T-helper 17 cell (primary cell): Measurements from ENCODE around the gene DHX34. TPM values are rescaled to one million over a fixed set of nuclear protein-coding genes. Genes with fewer than 3 reads are reported as not detected.
"Not testable (repeated sequence)": the region's sequence is repeated elsewhere in the genome, so short reads cannot be mapped to it uniquely, and the experiment has no call there.

Experiments used
- ATAC-seq: fragments of 150-1000 bp; cut with Tn5 transposase; 2 replicates; pipeline ENCODE4 v1.10.0; 2021; ENCODE audit warnings: mild to moderate bottlenecking, moderate library complexity
- DNase-seq, 3 donors: peaks; one replicate each; pipeline versions ENCODE4 v3.0.0 to v3.0.0-alpha.2; 2020 to 2021
- H3K9me3 ChIP-seq: one replicate; pipeline ENCODE4 v1.7.0; 2013; ENCODE audit warnings: low read length, mild to moderate bottlenecking; ENCODE audit not compliant: control insufficient read depth, poor library complexity, severe bottlenecking
- H3K27ac Mint-ChIP-seq: one replicate; pipeline ENCODE4 v1.8.0; 2022; ENCODE audit warnings: mild to moderate bottlenecking, moderate library complexity, mixed read lengths
- H3K27me3 Mint-ChIP-seq: one replicate; pipeline ENCODE4 v1.8.0; 2022; ENCODE audit warnings: mixed read lengths
- H3K36me3 Mint-ChIP-seq: one replicate; pipeline ENCODE4 v1.8.0; 2022; ENCODE audit warnings: low read depth, mixed read lengths
- H3K4me1 Mint-ChIP-seq: one replicate; pipeline ENCODE4 v1.8.0; 2022; ENCODE audit warnings: mild to moderate bottlenecking, mixed read lengths
- H3K4me3 Mint-ChIP-seq: one replicate; pipeline ENCODE4 v1.8.0; 2022; ENCODE audit warnings: mild to moderate bottlenecking, moderate library complexity, mixed read lengths
- total RNA-seq, 4 donors: library from RNA in 2 of 4; stranded (reverse) in 2 of 4; gene quantifications; one replicate each; pipeline ENCODE4 v1.2.3 and lab custom pipeline; 2022 to 2026

Gene DHX34
- total RNA-seq, 2 donors from 2014 or later, result 9.1 to 11.2 TPM

DNA sequence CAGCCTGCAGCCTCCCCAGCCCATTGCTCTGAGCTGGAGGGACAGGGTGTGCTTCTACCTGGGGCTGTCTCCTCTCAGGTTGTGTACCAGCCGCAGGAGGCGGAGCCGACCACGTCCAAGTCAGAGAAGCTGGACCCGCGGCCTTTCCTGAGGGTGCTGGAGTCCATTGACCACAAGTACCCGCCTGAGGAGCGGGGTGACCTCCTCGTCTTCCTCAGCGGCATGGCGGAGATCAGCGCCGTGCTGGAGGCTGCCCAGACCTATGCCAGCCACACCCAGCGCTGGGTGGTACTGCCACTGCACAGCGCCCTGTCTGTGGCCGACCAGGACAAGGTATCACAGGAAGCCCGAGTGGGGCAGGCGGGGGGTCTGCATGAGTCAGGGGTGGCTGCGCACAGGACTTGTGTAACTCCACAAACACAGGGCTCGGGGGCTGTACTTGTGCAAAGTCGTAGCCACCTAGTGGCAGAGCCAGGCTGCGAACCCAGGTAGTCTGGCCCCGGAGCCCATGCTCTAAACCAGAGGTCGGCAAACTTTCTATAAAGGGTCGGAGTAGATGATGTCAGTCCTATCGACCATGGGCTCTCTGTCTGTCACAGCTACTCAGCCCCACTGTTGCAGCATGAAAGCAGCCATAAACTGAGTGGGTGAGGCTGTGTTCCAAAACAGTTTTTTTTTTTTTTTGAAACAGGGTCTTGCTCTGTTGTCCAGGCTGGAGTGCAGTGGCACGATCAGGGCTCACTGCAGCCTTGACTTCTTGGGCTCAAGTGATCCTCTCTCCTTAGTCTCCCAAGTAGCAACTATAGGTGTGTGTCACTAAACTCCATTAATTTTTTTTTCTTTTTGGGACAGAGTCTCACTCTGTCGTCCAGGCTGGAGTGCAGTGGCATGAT lies 8.9 kb downstream of the DHX34 start:
- ATAC-seq, result no peak

DNA sequence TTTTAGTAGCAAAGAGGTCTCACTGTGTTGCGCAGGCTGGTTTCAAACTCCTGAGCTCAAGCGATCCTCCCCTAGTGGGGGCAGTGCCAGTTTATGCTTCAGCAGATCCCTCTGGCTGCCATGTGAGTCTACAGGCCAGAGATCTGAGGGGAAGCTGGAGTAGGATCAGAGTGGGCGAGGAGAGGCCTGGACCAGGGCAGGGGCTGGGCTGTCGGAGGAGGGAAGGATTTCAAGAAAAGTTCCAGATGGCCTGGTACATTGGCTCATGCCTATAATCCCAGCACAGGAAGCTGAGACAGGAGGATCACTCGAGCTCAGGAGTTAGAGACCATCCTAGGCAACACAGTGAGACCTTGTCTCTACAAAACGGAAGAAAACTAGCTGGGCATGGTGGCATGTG lies 9.8 kb downstream of the DHX34 start:
- ATAC-seq (no peak), DNase-seq (no peak)
- Mint-ChIP-seq H3K27me3 (no peaks in the 10 kb centered on the region), H3K36me3 (peaks cover 2% of the 10 kb centered on the region), H3K4me3 (no peak overlapping the region), H3K4me1 (peaks cover 5% of the 10 kb centered on the region), H3K27ac (peak overlapping the region; percentile 43)
- H3K9me3 ChIP-seq, result no peaks in the 10 kb centered on the region

More for the DNA sequence above, 8.9 kb downstream of the DHX34 start:
- H3K4me3 Mint-ChIP-seq, result no peak overlapping the region
- H3K9me3 ChIP-seq, result no peaks in the 10 kb centered on the region
- H3K36me3 Mint-ChIP-seq, result peaks cover 2% of the 10 kb centered on the region
- H3K27me3 Mint-ChIP-seq, result no peaks in the 10 kb centered on the region
- DNase-seq, result no peak
- peaks cover 5% of the 10 kb centered on the region for H3K4me1 Mint-ChIP-seq
- peak overlapping the region; percentile 43 for H3K27ac Mint-ChIP-seq

DNA sequence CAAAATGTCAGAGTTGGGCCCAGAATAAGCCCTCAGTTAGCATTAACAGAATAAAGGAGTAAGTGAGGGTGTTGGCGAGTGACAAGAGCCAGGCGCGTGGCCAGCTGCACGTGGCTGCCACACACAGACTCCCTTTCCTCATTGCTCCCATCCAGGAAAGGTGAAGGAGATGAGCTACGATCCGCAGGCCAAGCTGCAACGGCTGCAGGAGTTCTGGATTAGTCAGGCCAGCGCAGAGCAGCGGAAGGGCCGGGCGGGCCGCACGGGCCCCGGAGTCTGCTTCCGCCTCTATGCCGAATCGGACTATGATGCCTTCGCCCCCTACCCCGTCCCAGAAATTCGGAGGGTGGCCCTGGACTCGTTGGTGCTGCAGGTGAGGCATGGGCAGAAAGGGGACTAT lies 13.2 kb downstream of the DHX34 start:
- H3K9me3 ChIP-seq, result no peaks in the 10 kb centered on the region
- DNase-seq, result no peak
- H3K27ac Mint-ChIP-seq, result no peak overlapping the region
- ATAC-seq, result no peak
- peaks cover 5% of the 10 kb centered on the region for H3K36me3 Mint-ChIP-seq
- no peaks in the 10 kb centered on the region for H3K27me3 Mint-ChIP-seq
- H3K4me3 Mint-ChIP-seq, result no peak overlapping the region
- H3K4me1 Mint-ChIP-seq, result peaks cover 8% of the 10 kb centered on the region

DNA sequence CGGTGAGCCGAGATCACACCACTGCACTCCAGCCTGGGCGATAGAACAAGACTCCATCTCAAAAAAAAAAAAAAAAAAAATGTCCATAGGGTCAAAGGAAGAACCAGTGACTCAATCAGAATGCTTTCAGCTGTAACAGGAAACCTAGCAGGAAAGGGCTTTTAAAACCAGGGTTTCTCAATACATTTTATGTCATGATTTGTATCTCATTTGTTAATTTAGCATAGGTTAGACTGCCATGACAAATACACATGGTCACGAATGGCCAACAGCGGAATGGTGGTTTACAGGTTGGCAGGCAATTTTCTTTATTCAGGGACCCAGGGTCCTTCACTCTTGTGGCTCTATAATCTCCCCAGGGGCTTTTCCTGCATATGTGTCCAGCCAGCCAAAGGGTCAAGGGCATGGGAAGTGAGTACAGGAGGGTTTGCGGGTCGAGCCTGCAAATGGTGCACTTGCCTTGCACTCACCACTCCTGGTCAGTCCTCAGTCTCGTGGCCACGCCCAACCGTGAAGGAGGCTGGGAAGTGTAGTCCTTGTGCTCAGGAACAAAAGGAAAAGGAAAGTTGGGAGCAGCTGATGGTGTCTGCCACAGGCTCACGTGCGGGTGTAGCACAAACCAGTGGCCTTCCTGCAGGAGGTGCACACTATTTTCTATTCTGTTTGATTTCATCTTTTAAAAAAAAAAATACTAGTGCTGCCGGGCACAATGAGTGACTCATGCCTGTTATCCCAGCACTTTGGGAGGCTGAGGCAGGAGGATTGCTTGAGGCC lies 14.8 kb downstream of the DHX34 start:
- peaks cover 8% of the 10 kb centered on the region for H3K4me1 Mint-ChIP-seq
- peaks cover 5% of the 10 kb centered on the region for H3K36me3 Mint-ChIP-seq
- H3K4me3 Mint-ChIP-seq, result no peak overlapping the region
- DNase-seq (no peak), ATAC-seq (no peak)
- H3K27me3 Mint-ChIP-seq, result no peaks in the 10 kb centered on the region
- no peaks in the 10 kb centered on the region for H3K9me3 ChIP-seq
- H3K27ac Mint-ChIP-seq, result no peak overlapping the region

DNA sequence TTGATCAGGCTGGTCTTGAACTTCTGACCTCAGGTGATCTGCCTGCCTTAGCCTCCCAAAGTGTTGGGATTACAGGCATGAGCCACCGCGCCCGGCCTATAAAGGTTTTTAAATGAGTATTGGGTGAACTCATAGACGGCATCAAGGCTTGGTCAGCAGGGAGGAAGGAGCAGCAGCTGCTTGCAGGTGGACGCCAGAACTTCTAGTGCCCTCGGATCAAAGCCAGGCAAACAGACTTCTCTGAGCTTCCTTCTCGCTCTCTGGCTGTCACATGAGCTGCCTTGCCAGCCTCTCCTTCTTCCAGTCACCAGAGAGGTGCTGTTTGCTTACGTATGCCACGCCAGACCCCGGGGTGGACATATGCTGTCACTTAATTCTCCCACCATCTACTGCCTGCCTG lies 16.3 kb downstream of the DHX34 start:
- not testable (repeated sequence) for H3K36me3 Mint-ChIP-seq

DNA sequence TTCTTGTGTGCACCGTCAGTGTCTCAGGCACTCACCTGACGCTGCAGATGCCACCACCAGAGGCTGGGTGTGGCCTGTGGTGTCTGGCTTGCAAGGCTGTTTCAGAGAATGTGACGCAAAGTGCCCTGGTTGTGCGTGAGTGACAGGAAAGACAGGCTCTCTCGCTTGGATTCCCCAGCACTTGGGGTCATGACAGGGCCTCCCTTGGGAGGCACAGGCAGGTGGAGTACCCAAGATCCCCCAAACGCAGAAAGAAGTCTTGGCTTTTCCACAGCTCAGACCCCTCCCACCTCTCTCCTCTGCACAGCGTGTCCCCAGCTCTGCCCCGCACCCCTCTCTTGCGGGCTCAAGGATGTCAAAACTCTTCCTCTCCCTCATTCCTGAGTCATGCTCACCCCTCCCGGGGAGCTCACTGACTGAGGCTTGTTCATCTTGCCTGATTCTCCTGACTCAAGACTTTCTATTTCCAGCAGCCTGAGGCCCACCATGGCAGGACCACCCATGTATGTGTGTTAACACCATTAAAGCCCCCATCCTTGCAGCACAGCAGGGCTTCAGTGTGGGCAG lies 21.0 kb downstream of the DHX34 start:
- peaks cover 3% of the 10 kb centered on the region for H3K4me1 Mint-ChIP-seq
- ATAC-seq (peak; percentile 55), DNase-seq (no peak)
- H3K27ac Mint-ChIP-seq, result no peak overlapping the region
- H3K9me3 ChIP-seq, result no peaks in the 10 kb centered on the region
- no peak overlapping the region for H3K4me3 Mint-ChIP-seq
- peaks cover 3% of the 10 kb centered on the region for H3K36me3 Mint-ChIP-seq
- H3K27me3 Mint-ChIP-seq, result no peaks in the 10 kb centered on the region

More for the DNA sequence above, 16.3 kb downstream of the DHX34 start:
- not testable (repeated sequence) for H3K4me1 Mint-ChIP-seq, H3K27me3 Mint-ChIP-seq, H3K9me3 ChIP-seq, DNase-seq, ATAC-seq, H3K27ac Mint-ChIP-seq, H3K4me3 Mint-ChIP-seq

DNA sequence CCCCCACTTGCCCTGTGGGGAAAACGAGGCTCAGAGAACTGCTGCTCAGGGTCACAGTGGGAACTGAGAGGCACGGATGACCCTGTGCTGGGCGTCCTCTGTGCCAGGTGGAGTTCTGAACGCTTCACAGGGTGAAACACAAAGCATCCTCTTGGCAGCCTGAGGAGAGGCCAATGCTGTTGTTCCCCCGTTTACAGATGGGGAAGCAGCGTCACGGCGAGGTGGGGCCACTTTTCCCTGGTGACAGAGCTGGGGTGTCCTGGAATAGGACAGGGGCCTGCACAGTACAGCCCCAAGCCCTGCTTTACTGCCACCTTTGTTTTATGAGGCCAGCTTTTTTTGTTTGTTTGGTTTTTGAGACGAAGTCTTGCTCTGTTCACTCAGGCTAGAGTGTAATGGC lies 22.1 kb downstream of the DHX34 start:
- ATAC-seq (no peak), DNase-seq (no peak)
- Mint-ChIP-seq H3K27me3 (no peaks in the 10 kb centered on the region), H3K27ac (no peak overlapping the region), H3K4me1 (peaks cover 3% of the 10 kb centered on the region), H3K4me3 (no peak overlapping the region), H3K36me3 (peaks cover 3% of the 10 kb centered on the region)
- H3K9me3 ChIP-seq, result no peaks in the 10 kb centered on the region

DNA sequence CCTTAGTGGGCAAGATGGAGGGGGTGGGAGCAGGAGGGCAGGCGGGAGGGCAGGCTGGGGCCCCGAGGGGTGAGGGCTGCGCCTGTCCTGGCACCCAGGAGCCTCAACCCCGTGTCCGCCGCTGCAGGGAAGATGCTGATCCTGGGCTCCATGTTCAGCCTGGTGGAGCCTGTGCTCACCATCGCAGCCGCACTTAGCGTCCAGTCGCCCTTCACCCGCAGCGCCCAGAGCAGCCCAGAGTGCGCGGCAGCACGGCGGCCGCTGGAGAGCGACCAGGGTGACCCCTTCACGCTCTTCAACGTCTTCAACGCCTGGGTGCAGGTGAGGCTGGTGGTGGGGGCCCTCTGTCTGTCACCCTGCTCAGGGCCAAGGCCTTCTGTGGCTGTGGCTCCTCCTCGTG lies 23.5 kb downstream of the DHX34 start:
- Mint-ChIP-seq H3K27ac (no peak overlapping the region), H3K36me3 (peaks cover 2% of the 10 kb centered on the region), H3K27me3 (no peaks in the 10 kb centered on the region), H3K4me1 (no peaks in the 10 kb centered on the region), H3K4me3 (no peak overlapping the region)
- no peak for ATAC-seq
- DNase-seq, result no peak
- H3K9me3 ChIP-seq, result no peaks in the 10 kb centered on the region

DNA sequence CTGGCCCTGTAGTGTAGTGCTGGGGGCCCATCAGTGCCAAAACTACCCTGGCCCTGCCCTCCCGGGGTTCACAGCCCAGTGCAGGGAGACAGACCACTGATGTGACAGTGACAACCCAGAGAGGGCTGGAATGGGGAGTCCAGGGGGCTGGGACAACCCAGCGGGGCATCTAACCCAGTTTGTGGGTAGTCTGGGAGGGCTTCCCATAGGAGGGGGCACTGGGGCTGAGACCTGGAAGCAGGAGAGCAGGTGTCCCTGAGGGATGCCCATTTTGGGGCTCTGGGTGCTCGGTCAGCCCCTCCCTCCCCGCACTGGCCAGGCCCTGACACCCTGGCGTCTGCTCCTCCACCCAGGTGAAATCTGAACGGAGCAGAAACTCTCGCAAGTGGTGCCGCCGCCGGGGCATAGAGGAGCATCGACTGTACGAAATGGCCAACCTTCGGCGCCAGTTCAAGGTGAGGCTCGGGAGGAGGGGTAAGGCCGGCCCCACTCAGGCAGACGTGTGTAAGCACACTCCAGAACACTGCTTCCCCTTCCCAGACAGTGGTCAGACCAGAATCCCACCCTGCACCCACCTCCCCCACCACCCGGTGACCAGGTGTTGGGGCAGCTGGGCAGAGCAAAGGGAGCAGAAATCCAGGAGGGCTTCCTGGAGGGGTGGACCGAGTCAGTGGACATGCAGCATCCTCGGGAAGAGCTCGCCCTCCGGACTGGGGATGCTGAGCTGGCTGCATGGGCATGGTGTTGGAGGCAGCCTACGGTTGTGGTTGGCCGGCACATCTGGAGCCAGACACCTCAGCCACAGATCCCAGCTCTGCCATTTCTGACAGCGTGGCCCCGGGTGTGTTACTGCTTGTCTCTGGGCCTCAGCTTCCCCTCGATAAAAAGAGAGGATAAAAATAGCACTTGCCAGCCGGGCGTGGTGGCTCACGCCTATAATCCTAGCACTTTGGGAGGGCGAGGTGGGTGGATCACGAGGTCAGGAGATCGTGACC lies 24.4 kb downstream of the DHX34 start:
- no peak for DNase-seq
- H3K36me3 Mint-ChIP-seq, result peaks cover 2% of the 10 kb centered on the region
- H3K4me3 Mint-ChIP-seq, result no peak overlapping the region
- no peaks in the 10 kb centered on the region for H3K27me3 Mint-ChIP-seq
- H3K4me1 Mint-ChIP-seq, result no peaks in the 10 kb centered on the region
- H3K9me3 ChIP-seq, result no peaks in the 10 kb centered on the region
- no peak for ATAC-seq
- H3K27ac Mint-ChIP-seq, result no peak overlapping the region

DNA sequence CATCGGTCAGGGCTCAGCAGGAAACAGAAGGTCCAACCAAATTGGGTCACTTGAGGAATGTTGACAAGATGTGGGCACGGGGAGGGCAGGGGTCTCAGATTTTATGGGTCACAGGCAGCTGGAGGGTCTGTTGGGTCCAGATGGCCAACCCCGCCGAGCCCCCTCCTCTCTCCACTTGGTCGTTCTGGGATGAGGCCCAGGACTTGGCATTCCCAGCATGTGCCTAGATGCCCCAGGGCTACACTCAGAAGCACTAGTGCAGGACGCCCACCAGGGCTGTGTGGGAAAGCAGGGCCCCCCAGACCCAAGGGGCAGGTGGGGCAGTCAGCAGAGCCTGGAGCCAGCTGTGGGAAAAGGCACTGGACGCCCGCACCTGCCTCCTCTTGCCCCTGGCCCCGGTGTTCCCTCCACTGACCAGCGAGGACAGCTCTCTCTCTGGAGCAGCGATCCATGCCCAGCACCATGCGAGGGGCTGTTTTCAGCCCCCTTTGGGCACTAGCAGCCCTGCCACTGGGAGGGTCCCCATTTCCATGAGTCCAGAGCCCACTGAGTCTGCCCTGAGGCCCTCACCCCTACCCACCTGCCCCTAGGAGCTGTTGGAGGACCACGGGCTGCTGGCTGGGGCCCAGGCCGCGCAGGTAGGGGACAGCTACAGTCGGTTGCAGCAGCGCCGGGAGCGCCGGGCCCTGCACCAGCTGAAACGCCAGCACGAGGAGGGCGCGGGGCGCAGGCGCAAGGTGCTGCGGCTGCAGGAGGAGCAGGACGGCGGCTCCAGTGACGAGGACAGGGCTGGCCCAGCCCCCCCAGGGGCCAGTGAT lies 26.0 kb downstream of the DHX34 start:
- peaks cover 2% of the 10 kb centered on the region for H3K36me3 Mint-ChIP-seq

DNA sequence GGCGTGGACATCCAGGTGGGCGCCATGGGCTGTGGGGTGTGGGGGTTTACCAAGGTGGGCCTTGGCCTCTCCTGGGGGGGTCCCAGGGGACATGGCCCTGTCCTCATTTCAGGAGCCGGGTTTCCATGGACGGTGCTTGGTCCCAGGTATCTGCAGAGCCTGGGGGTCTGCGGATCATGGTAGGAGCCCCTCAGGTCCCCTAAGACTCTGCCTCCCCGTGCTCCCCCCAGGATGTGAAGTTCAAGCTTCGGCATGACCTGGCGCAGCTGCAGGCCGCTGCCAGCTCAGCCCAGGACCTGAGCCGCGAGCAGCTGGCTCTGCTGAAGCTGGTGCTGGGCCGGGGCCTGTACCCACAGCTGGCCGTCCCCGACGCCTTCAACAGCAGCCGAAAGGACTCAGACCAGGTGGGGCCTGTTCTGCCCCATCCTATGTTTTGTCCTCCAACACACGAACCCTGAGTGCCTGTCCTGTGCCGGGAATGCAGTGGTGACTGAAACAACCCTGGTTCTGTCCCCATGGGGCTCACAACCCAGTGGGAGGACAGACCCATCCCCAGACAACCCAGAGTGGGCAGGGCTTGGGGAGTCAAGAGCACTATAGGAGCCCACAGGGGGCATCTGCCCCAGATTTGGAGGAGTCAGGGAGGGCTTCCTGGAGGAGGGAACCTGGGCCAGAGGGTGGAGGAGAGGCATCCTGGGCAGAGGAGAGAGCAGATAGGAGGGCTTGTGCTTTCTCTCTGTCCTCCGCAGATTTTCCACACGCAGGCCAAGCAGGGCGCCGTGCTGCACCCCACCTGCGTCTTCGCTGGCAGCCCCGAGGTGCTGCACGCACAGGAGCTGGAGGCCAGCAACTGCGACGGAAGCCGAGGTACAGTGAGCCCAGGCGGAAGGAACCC lies 26.8 kb downstream of the DHX34 start:
- H3K27ac Mint-ChIP-seq, result no peak overlapping the region
- H3K9me3 ChIP-seq, result no peaks in the 10 kb centered on the region
- DNase-seq (no peak), ATAC-seq (no peak)
- H3K27me3 Mint-ChIP-seq, result no peaks in the 10 kb centered on the region
- no peak overlapping the region for H3K4me3 Mint-ChIP-seq
- H3K36me3 Mint-ChIP-seq, result peaks cover 2% of the 10 kb centered on the region
- H3K4me1 Mint-ChIP-seq, result no peaks in the 10 kb centered on the region

More for the DNA sequence above, 26.0 kb downstream of the DHX34 start:
- ATAC-seq (no peak), DNase-seq (no peak)
- no peaks in the 10 kb centered on the region for H3K4me1 Mint-ChIP-seq
- no peak overlapping the region for H3K27ac Mint-ChIP-seq
- H3K4me3 Mint-ChIP-seq, result no peak overlapping the region
- no peaks in the 10 kb centered on the region for H3K27me3 Mint-ChIP-seq
- no peaks in the 10 kb centered on the region for H3K9me3 ChIP-seq
